GM18499 (cell line): Measurements from ENCODE around the gene ROR1.

ENCODE experiments used
- ATAC-seq: cut with Tn5 transposase; IDR thresholded peaks from one replicate; pipeline ENCODE4 v1.9.1; 2021; ENCODE audit warnings: moderate number of reproducible peaks; ENCODE audit not compliant: insufficient read depth, unreplicated experiment

The ROR1 gene

DNA sequence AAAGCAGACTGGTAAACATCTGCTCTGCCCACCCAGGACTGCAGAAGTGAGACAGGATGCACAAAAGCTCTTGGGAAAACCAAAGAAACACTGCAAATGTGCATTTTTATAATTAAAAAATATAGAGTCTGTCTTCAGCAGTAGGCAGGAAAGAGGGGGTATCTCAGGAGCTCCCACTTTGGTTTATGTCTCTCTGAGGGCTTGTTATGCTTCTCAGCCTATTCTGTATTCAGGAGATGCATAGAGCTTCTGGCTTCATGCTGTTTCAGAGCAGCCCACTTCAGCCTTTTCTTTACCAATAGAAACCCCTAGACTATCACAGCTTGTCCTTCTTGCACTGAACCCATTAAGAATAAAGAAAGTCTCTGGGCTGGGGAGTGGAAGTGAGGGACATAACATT is 148.0 kb downstream of the ROR1 start:
- no peak for ATAC-seq

DNA sequence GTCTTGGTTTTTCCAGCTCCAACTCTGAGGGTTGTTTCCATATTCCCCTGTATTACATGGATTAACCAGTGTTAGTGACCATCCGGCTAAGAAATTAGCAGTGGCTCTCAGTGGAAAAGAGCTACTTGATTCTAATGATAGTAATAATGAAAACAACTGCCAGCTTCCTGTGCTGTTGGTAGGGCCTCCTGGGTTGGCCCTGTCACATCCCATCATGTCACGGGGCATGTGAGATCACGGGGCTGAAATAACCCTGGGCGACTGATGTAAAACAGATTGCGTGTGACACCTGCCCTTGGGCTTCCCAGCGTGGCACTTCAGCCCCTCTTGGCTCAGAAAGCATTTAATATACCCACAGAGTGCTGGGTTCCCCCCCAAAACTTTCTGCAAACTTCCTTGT is 149.0 kb downstream of the ROR1 start:
- no peak for ATAC-seq

DNA sequence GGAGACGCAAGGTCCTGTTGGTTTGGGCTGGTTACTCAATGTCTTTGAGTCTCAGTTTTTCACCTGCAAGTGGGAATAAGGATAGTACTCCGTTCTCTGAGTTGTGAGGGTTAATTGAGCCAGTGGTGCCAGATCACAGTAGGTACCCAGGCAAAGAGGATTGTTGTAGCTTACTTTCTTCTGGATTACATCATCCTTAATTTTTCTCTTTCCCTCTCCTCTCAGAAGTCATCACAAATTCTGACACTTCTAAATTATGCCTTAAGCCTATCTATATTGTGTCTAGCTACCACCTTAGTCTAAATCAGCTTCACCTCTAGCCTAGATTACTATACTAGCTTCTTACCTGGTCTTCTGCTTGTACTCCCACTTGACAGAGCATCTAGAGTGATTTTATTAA is 149.5 kb downstream of the ROR1 start:
- no peak for ATAC-seq

DNA sequence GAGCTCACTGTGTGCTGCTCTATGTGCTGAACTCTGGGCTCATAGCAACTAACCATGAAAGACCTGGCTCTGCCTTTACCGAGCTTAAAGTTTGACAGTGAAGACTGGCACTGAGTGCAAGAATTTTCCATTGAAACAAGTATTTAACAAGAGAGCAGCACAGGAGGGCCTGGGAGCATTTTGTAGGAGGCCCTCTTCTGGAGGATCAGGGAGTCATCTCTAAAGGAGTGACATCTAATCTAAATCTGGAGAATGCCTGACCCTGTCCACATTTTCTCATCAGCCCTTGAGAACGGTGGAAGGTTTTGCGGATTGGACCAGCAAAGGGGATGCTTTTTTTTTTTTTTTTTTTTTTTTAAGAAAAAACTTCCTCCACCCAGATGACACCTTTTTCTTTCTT is 150.8 kb downstream of the ROR1 start:
- no peak for ATAC-seq

DNA sequence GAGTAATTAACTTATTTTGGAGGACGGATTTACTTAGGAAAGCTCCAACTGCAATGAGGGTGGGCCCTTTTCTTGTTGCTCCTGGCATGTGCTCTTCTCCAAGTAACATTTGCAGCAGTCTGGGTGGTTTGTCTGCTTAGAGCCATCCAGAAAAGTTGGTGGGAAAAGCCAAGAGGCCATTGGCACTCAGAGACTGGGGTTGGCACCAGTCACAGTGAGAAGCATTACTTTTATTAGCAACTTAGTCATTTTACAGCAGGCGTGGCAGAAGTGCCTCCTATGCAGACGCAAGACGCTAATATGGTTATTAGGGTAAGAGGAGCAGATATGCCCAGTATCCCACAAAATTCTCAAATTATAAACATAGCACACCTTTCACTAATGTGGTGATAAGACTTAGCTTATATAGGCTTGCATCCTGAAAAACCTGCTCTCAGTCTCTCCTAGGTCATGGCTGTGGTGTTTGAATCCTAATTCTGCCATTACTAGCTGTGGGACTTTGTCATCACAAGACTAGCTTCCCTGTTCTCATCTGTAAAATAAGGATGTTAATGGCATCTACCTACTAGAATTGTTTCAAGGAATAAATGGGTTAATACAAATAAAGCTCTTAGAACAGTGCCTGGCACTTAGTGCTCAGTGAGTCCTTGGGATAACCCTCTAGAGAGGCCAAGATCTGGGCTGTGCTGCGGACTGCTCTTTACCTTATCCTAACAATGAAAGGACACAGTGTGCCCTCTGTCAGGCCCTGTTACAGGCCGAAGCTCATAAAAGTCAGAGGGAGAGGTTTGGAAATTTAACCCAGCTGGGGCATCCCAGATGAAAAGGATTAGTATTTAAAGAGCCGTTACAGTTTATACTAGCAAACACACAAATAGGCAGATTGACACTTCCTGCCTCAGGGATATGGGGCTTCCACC is 154.6 kb downstream of the ROR1 start:
- no peak for ATAC-seq

DNA sequence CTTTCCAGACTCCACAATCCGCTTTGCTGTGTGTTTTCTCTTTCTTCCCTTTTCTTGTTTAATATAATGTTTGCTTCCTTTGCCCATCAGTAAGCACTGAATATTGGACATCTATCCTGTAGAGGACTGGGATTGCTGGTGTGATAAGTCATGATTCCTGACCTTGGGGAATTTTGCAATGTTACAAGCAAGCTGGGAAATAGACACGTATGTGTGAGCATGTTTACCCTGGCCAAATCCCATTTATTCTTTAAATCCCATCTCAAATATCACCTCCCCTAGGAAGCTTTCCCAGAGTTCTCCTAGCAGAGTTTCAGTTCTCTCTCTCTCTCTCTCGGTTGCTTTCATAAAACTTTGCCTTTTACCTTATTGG is 155.3 kb downstream of the ROR1 start:
- ATAC-seq: no peak

DNA sequence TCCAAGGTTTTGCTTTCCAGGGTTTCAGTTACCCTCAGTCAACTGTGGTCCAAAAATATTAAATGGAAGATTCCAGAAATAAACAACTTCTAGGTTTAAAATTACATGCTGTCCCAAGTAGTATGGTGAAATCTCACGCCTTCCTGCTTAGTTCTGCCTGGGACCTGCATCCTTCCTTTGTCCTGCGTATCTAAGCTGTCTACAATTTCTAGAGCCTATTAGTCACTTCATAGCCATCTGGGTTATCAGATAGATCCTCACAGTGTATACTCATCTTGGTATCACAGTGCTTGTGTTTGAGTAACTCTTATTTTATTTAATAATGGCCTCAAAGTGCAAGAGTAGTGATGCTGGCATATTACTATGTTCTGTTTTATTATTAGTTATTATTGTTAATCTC is 157.7 kb downstream of the ROR1 start:
- no peak for ATAC-seq

DNA sequence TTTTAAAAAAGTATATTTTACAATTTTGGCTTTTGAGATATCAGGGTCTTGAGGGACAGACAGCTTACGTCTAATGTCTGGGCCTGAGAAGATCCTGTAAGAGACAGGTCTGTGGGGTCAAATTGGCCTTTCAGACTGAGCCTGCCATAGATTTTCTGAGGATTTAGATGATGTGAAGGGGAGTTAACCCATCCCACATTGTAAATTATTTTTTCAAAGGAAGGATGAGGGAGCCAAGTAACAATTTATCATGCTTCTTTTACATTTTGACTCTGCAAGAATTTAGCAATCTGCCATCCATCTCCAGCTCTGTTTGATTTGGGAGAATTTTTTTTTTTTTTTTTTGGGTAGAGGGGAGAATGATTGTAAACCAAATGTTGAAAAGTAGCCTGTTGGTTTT is 160.9 kb downstream of the ROR1 start:
- ATAC-seq: no peak

DNA sequence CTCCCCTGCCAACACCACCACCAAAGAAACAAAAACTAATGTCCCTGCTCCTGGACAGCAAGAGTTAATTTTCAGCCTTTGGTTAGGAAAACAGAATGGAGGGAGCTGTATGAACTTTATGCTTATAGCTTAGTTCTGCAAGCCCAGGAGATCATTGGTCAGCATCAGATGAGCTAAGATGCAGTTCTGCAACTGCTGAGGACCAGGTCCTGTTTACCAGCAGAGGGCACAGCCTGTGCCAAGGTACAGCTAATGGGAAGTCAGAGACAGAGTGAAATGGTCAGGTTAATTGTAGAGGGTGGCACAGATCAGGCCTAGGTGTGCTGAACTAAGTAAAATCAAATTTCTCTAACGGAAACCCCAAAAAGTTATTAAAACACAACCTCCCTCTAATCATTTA is 161.3 kb downstream of the ROR1 start:
- peak; percentile 23 for ATAC-seq

DNA sequence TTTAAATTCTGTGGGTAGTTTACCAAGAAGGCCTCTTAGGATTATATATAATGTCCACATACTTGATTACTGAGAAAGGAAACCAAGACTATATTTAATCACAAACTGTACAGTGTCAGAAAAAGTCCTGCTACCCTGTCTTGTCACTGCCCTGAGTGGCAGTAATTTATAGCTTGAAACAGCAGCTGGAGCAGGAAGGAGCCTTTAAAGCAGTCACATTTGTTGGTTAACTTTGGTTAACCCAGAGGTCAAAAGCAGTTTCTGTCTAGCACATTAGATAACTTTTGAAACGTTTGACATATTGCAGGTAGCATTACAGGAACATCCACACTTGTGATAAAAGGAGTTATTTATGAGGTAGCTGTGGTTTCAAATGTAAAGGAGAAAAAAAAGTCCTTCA is 161.7 kb downstream of the ROR1 start:
- peak; percentile 56 for ATAC-seq

DNA sequence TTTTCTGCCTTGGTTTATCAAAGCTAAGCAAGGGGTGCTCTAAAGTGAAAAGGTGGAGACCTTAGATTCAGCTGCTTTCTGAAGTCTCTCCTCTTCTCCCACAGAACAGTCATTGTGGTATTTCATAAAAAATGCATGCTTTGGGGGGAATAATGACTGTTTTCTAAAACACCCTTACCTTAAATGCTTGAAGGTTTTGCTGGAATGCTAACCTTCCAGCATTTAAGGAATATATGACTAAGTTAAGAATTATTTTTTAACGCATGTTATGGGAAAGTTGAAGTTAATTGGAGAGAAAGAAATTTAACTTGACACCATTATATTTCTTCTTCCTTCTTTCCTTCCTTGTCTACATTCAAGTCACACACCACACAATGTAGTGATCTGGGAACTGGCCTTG is 162.5 kb downstream of the ROR1 start:
- ATAC-seq: no peak

DNA sequence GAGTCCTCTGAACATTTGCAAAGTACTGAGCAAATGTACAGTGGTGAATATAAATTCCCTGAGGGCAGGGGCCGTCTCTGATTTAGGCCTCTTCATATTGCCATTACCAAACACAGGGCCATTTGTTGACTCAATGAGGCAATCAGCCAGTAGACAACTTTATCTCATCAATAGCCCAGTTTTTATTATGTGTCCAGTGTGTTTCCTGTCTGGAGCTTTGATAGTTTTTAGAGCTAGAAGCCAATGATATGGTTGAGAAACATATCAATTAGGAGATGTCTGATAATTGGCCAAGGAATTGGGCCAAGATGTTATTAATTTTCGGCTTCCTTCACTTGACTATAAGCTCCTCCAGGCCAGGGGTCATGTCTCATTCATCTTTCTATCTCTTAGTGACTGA is 163.0 kb downstream of the ROR1 start:
- ATAC-seq: no peak

DNA sequence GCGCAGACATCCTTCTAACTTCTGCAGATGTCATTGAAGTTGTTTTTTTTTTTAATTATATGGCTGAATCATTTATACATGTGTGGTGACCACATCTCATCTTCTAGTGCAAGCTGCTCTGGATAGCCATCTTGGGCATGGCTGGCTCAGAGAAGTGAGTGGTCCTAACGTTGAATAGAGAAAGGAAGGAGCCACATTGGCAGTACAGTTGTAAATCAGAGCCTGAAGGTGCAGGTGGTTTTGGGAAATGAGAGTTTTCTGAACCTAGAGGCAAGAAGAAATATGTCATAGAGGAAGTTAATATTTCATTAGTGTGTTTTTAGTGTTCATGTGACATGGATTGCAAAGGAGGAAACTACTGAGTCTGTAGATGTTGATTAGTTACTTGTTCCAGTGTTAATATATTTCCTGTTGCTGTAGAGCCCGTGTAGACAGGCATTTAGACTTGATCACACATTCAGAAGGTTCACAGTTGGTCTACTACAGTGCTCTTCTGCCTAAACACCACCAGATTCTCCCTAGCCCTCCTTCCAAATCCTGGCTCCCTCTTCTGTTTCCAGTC is 163.7 kb downstream of the ROR1 start:
- no peak for ATAC-seq

DNA sequence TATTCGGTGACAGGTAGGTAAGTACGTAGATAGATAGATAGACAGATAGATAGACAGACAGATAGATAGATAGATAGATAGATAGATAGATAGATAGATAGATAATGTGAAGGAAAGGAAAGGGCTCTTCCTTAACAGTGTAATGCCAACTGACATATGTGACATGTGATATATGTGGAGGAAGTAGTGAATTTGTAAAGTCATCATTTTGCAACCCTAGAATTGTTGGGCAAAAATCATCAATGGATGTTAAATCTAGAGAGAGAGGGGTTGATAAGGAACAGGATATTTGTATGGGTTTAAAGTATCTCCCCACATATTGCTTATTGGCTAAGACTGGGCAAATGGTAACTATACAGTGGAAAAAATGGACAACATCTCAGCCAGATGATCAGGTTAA is 166.6 kb downstream of the ROR1 start:
- no peak for ATAC-seq

DNA sequence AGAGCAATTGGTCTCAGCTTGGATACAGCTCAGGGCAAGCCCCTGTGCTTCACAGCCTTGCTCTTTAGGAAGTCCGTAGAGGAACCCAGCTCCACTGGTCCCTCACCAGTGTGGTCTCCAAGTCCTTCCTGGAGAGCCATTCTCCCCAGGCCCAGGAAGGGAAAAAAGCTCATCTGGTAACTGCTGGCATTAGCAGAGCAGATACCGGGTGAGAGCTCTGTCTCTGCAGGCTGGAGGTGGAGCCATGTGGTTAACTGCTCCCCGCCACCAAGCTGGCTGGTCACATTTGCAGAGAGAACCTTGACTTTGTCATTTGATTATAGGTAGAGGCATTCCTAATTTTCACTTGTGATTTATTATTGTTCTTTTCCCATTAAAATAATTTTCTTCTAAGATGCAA is 169.6 kb downstream of the ROR1 start:
- no peak for ATAC-seq

DNA sequence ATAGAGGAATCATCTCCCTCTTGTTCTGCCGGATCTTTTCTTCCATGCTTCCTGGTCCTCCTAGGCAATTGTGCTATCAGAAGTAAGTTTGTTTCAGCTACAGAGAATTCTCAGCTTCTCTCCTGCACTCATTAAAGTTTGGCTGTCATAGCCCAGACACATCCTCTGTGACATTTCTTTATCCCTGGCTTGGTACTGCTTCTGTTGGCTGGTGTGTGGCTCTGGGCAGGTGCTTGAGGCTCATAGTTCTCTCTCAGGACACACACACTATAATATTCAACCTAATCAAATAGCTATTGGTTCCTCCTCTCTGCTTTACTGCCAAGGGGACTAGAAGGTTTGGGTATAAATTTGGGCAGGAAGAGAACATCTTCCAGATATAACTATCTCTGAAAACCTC is 172.1 kb downstream of the ROR1 start:
- no peak for ATAC-seq

DNA sequence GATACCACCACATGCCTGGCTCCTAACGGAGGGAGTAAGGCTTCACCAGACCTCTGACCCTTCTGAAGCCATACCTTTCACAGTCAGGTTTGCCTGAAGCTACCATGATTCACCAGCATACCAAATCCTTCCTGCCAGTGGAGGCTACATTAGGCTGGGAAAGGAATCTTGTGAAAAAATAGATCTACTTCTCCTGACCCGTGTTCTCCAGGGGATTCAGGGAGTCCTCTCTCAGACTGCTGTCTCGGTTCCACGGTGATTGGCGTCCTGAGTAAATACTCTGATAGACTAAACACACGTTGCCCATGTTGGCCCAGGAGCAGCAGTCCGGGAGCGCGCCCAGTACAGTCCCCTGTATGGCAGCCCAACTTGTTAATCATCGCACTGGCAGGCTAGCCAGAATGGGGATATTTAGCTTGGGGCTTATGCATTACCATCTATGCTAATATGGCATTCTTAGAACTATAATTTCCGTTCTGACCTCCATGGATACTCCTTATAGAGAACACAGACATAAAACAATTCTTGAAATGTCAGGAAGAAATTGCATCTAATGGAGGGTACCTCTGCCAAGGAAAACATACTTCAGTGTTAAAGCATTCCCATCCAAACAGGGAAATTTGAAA is 173.2 kb downstream of the ROR1 start:
- ATAC-seq: no peak

DNA sequence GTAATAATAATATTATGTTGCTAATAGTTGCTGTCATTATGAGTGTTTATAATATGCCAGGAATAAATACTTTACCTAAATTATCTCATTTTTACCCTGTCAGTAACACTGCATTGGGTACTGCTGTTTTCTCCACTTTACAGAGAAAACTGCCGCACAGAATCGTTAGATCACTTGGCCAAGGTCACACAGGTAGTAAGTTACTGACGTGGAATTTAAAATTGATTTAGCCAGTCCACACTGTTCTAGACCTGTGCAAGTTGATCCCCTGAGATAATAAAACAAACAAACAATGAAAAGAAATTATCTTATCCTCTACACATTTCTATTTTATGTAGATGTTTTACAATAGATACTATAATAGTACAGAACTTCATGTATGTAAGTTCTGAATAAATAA is 174.1 kb downstream of the ROR1 start:
- no peak for ATAC-seq

DNA sequence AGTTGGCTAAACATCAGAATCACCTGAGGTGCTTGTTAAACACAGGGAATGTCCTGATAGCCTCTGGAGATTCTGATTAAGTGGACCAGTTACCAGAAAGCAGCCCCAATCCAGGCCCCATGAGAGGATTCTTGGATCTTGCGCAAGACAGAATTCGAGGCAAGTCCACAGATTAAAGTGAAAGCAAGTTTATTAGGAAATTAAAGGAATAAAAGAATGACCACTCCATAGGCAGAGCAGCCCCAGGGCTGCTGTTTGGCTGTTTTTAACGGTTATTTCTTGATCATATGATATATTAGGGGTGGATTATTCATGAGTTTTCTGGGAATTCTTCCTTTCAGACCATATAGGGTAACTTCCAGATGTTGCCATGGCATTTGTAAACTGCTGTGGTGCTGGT is 176.2 kb downstream of the ROR1 start:
- no peak for ATAC-seq

DNA sequence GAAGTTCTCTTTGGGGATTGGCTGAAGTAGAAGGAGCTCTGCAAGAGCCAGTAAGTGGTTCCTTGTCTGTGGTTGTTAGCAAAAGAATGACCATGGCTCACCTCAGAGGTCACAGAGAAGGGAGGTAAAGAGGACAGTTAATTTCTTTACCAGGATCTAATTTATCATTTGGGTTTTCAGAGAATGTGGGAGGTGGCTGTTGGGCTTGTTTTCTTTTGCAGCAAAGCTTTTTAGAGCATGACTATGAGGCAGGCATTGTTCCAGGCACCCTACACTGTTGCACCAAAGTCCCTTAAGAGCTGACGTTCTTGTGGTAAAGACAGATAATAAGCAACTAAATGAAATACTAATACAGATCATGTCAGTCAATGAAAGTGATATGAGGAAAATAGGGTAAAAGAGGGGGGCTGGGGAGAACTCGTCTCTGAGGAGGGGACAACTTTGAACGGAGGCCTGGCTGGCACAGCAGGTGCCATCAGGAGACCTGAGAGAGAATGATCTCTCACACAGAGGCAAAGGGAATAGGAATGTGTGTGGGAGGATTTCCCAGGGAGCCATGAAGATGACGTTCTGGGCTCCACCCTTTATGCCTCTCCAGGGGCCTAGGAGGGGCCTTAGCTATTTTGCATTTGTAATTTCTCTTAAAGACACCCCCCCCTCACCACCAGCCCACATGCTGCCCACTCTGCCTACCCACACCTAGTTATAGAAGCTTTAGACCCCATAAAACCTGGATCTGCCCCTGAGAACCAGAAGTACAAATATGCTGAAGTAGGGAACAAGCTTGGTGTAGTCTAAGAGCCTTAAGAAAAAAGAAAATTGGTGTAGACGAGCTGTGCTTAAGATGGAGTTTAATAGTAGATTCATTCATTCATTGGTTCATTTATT is 177.5 kb downstream of the ROR1 start:
- no peak for ATAC-seq

DNA sequence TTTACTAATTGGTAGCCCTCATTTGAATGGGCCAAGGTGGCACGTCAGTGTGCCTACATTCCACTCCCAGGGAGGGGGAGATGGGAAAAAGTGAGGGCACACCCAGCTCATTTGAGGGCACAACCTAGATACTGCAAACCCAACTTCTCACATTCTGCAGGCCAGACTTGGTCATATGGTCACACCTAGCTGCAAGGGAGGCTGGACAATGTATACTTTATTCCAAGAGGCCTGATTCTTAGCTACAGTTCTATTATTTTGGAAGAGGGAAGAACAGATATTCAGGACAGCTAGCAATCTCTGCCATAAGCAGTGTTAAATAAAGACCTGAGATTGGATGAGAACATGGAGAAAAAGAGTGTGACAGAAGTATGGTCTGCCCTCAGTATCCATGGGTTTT is 180.4 kb downstream of the ROR1 start:
- ATAC-seq: no peak
